Activated CD4-positive, alpha-beta T cell treated with anti-CD3 and anti-CD28 coated beads for 36 hours (primary cell): ENCODE results near the gene CEP76. TPM values are rescaled to one million over a fixed set of nuclear protein-coding genes. Genes with fewer than 3 reads are reported as not detected.
A peak's percentile ranks its signal among the peaks of the same experiment; 100 is the strongest.
"Not testable (repeated sequence)": the region's sequence is repeated elsewhere in the genome, so short reads cannot be mapped to it uniquely, and the experiment has no call there.

Experiments used
- ATAC-seq: fragments of 200-7000 bp; cut with Tn5 transposase; one replicate; pipeline ENCODE4 v1.10.0; 2021; ENCODE audit warnings: mild to moderate bottlenecking, moderate library complexity
- CTCF ChIA-PET: fragments of 350-600 bp; sonication (Branson Sonifier 250); formaldehyde crosslinking; loops from one replicate; lab custom pipeline; 2021; ENCODE audit warnings: antibody characterized with exemption; lab: Charles Lee
- POLR2A ChIA-PET: fragments of 350-600 bp; sonication (Branson Sonifier 250); formaldehyde crosslinking; loops from one replicate; lab custom pipeline; 2021; ENCODE audit warnings: antibody characterized with exemption, inconsistent platforms; lab: Charles Lee
- DNase-seq: peaks from one replicate; pipeline ENCODE4 v3.0.0-alpha.2; 2020
- H3K27ac Mint-ChIP-seq: one replicate; pipeline ENCODE4 v1.8.0; 2021; ENCODE audit warnings: mixed read lengths
- H3K27me3 Mint-ChIP-seq: one replicate; pipeline ENCODE4 v1.8.0; 2021; ENCODE audit warnings: mixed read lengths
- H3K36me3 Mint-ChIP-seq: one replicate; pipeline ENCODE4 v1.8.0; 2021; ENCODE audit warnings: low read depth, mixed read lengths
- H3K4me1 Mint-ChIP-seq: one replicate; pipeline ENCODE4 v1.8.0; 2021; ENCODE audit warnings: mixed read lengths
- H3K4me3 Mint-ChIP-seq: one replicate; pipeline ENCODE4 v1.8.0; 2021; ENCODE audit warnings: mild to moderate bottlenecking, moderate library complexity, mixed read lengths
- H3K9me3 Mint-ChIP-seq: one replicate; pipeline ENCODE4 v1.8.0; 2021; ENCODE audit warnings: low read depth, mixed read lengths
- intact Hi-C, 2 experiments: fragments of 100-400 bp; cut with DNase I in 1 of 2; cut with micrococcal nuclease in 1 of 2; formaldehyde crosslinking; loops; one replicate each; pipeline versions ENCODE4 v1.14.2 to v1.15.1; 2022 to 2024; cut with DNase I, micrococcal nuclease
- total RNA-seq, 2 experiments: library from RNA; stranded (reverse); gene quantifications; one replicate each; pipeline ENCODE4 v1.2.3, GENCODE V29; 2021

CEP76 gene
- total RNA-seq, 2 experiments from 2014 or later, result 12.5 to 13.9 TPM

DNA sequence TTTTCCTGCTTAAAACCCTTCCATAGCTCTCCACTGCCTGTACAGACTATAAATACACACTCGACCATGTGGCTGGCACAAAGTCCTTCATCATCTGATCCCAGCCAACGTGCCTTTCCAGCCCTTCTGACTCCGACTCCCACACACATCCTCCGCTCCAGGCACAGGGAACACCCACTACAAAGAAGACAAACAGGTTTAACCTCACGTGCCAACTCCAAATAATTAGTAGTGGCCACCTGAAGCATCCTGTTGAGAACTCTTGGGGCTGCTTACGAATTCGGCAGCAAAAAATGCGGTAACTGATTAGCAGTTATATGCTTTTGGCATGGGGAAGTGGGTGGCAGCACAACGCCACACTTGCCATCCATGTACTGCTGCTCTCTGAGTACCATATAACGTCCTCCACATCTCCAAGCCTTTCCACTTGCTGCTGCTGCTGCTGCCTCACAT lies 56.7 kb downstream of the CEP76 start:
- peaks cover 13% of the 10 kb centered on the region for H3K27me3 Mint-ChIP-seq
- intact Hi-C loops, result no loop called here

DNA sequence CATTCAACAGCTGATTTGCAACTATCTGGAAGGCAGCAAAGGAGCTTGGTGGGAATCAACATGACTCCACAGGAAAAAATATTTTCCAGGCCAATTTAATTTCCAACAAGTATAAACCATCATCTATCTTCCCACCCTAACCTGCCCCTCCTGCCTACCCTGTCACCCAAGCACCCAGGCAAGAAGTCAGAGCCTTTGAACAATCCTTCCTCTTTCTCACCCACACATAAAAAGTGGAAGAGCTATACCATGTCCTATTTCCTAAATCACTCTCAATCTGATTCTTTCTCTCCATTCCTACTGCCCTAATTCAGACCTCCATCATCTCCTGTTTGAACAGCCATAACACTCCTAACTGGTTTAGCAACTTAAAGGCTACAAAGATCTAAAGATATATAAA lies 57.3 kb downstream of the CEP76 start:
- Mint-ChIP-seq H3K9me3 (no peaks in the 10 kb centered on the region), H3K27me3 (peaks cover 18% of the 10 kb centered on the region), H3K27ac (no peak overlapping the region), H3K4me3 (no peak overlapping the region), H3K36me3 (no peaks in the 10 kb centered on the region), H3K4me1 (no peaks in the 10 kb centered on the region)
- intact Hi-C loops, result no loop called here
- DNase-seq (no peak), ATAC-seq (no peak)
- ChIA-PET CTCF (interaction anchor here (0.7 kb wide), 1 partner anchor 15 kb away, joined by 3 read pairs; no protein-coding TSS in a partner anchor), POLR2A (interaction anchor here (0.6 kb wide), 1 partner anchor 251 kb away, joined by 4 read pairs; no protein-coding TSS in a partner anchor)

More for the DNA sequence above, 56.7 kb downstream of the CEP76 start:
- ATAC-seq (no peak), DNase-seq (no peak)
- Mint-ChIP-seq H3K4me3 (no peak overlapping the region), H3K9me3 (no peaks in the 10 kb centered on the region), H3K4me1 (no peaks in the 10 kb centered on the region), H3K36me3 (no peaks in the 10 kb centered on the region), H3K27ac (no peak overlapping the region)
- ChIA-PET CTCF (interaction anchor here (0.7 kb wide), 1 partner anchor 15 kb away, joined by 3 read pairs; no protein-coding TSS in a partner anchor), POLR2A (no interaction called here)

DNA sequence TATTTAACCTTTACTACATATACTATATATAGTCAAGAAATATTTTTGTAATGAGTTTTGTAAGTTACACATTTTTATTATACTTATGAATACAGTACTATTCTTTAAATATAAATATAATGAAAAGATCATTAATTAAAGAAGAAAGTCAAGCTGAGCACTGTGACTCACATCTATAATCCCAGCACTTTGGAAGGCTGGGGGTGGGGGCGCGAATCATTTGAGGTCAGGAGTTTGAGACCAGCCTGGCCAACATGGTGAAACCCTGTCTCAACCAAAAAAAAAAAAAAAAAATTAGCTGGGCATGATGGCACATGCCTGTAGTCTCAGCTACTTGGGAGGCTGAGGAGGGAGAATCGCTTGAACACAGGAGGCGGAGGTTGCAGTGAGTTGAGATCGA lies 58.8 kb downstream of the CEP76 start:
- CTCF ChIA-PET, result interaction anchor here (0.6 to 1.5 kb wide), 2 partner anchors 15 to 125 kb away, joined by 3 read pairs; no protein-coding TSS in a partner anchor
- POLR2A ChIA-PET, H3K4me1 Mint-ChIP-seq: not testable (repeated sequence)

GRCh38 chr18:12640881-12641200 lies 61.7 kb downstream of the CEP76 start:
- H3K9me3 Mint-ChIP-seq, result no peaks in the 10 kb centered on the region
- no peak overlapping the region for H3K27ac Mint-ChIP-seq
- H3K4me3 Mint-ChIP-seq, result no peak overlapping the region
- ATAC-seq (no peak), DNase-seq (no peak)
- ChIA-PET CTCF (no interaction called here), POLR2A (no interaction called here)
- peaks cover 3% of the 10 kb centered on the region for H3K4me1 Mint-ChIP-seq
- intact Hi-C loops, result no loop called here
- H3K36me3 Mint-ChIP-seq, result no peaks in the 10 kb centered on the region
- H3K27me3 Mint-ChIP-seq, result peaks cover 17% of the 10 kb centered on the region

More for the DNA sequence above, 58.8 kb downstream of the CEP76 start:
- H3K4me3 Mint-ChIP-seq, H3K36me3 Mint-ChIP-seq, ATAC-seq, H3K9me3 Mint-ChIP-seq, H3K27ac Mint-ChIP-seq, DNase-seq, intact Hi-C loops: not testable (repeated sequence)
- H3K27me3 Mint-ChIP-seq, result peaks cover 18% of the 10 kb centered on the region

GRCh38 chr18:12639990-12640880 lies 62.3 kb downstream of the CEP76 start:
- Mint-ChIP-seq H3K4me1 (peaks cover 3% of the 10 kb centered on the region), H3K4me3 (no peak overlapping the region), H3K27ac (no peak overlapping the region), H3K9me3 (no peaks in the 10 kb centered on the region), H3K27me3 (peaks cover 14% of the 10 kb centered on the region), H3K36me3 (no peaks in the 10 kb centered on the region)
- ChIA-PET CTCF (interaction anchor here (0.5 kb wide), 1 partner anchor 43 kb away, joined by 3 read pairs; no protein-coding TSS in a partner anchor), POLR2A (no interaction called here)
- DNase-seq (no peak), ATAC-seq (peak; percentile 51)
- intact Hi-C loops, result no loop called here

- ATAC-seq (no peak), DNase-seq (no peak)
- peaks cover 13% of the 10 kb centered on the region for H3K27me3 Mint-ChIP-seq
- ChIA-PET POLR2A (no interaction called here), CTCF (no interaction called here)
- no peaks in the 10 kb centered on the region for H3K36me3 Mint-ChIP-seq
- no peak overlapping the region for H3K27ac Mint-ChIP-seq
- H3K4me1 Mint-ChIP-seq, result peaks cover 3% of the 10 kb centered on the region
- intact Hi-C loops, result no loop called here
- no peaks in the 10 kb centered on the region for H3K9me3 Mint-ChIP-seq
- no peak overlapping the region for H3K4me3 Mint-ChIP-seq
These were observed 63.8 kb downstream of the CEP76 start for GRCh38 chr18:12638644-12639124.

DNA sequence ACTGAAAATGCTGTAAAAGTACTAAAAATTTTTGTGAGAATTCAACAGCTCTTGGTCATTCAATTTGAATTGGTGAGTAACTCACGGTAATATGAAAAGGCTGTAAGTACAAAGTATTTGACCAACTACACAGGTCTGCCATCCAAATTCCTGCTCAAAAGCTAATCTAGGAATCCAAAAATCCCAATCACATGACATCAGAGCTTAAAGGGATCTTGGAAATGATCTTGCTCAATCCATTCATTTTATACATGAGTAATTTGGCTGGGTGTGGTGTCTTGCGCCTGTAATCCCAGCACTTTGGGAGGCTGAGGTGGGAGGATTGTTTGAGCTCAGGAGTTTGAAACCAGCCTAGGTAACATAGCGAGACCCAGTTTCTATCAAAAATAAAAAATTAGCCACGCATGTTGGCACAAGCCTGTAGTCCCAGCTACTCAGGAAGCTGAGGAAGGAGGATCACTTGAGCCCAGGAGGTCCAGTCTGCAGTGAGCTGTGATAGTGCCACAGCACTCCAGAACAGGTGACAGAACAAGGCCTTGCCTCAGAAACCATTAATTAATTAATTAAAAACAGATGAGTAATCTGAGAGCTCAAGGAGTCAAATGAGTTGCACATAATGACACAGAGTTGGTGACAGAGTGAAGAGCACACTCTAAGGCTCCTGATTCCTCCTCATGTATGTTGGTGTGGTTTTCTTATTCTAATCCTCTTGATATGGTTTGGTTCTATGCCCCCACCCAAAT lies 64.5 kb downstream of the CEP76 start:
- ChIA-PET POLR2A (interaction anchor here (0.6 kb wide), 1 partner anchor 166 kb away, joined by 3 read pairs; no protein-coding TSS in a partner anchor), CTCF (interaction anchor here (0.5 to 0.6 kb wide), 2 partner anchors 11 to 622 kb away, joined by 3 read pairs; no protein-coding TSS in a partner anchor)
- ATAC-seq (no peak), DNase-seq (no peak)
- peaks cover 13% of the 10 kb centered on the region for H3K27me3 Mint-ChIP-seq
- no peaks in the 10 kb centered on the region for H3K36me3 Mint-ChIP-seq
- intact Hi-C loops, result no loop called here
- no peak overlapping the region for H3K27ac Mint-ChIP-seq
- H3K4me1 Mint-ChIP-seq, result peaks cover 3% of the 10 kb centered on the region
- H3K9me3 Mint-ChIP-seq, result no peaks in the 10 kb centered on the region
- no peak overlapping the region for H3K4me3 Mint-ChIP-seq

DNA sequence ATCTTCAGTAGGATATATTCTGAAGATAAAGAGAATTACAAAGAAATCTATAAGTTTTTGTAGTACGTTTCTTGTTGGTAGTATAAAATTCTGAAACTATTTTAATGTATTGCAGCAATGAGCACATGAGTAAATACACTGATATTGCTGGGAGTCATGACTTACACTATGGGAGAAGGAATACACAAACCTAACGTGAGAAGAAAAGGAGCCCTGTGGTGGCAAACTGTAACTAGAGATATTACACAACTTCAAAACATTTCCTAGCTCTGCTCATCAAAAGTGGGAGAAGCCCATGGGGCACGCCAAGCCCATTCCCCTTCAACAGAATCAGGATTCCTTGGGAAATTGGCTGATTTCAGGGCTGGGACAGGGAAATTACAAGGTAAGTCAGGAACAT lies 65.1 kb downstream of the CEP76 start:
- H3K9me3 Mint-ChIP-seq, result no peaks in the 10 kb centered on the region
- peaks cover 10% of the 10 kb centered on the region for H3K27me3 Mint-ChIP-seq
- CTCF ChIA-PET, result interaction anchor here (0.5 kb wide), 1 partner anchor 622 kb away, joined by 3 read pairs; no protein-coding TSS in a partner anchor
- H3K4me3 Mint-ChIP-seq, result no peak overlapping the region
- H3K27ac Mint-ChIP-seq, result no peak overlapping the region
- peaks cover 3% of the 10 kb centered on the region for H3K4me1 Mint-ChIP-seq
- no peaks in the 10 kb centered on the region for H3K36me3 Mint-ChIP-seq
- POLR2A ChIA-PET, result interaction anchor here (0.6 kb wide), 1 partner anchor 165 kb away, joined by 3 read pairs; no protein-coding TSS in a partner anchor
- DNase-seq, result no peak
- no peak for ATAC-seq
- intact Hi-C loops, result no loop called here

- H3K36me3 Mint-ChIP-seq, result no peaks in the 10 kb centered on the region
- H3K27ac Mint-ChIP-seq, result no peak overlapping the region
- H3K9me3 Mint-ChIP-seq, result no peaks in the 10 kb centered on the region
- CTCF ChIA-PET, result no interaction called here
- no peaks in the 10 kb centered on the region for H3K27me3 Mint-ChIP-seq
- H3K4me3 Mint-ChIP-seq, result no peak overlapping the region
- POLR2A ChIA-PET, result no interaction called here
- peaks cover 3% of the 10 kb centered on the region for H3K4me1 Mint-ChIP-seq
- intact Hi-C loops, result no loop called here
- DNase-seq (no peak), ATAC-seq (no peak)
These were observed 70.6 kb downstream of the CEP76 start for GRCh38 chr18:12631831-12632477.

GRCh38 chr18:12630136-12630535 lies 72.4 kb downstream of the CEP76 start:
- no peak for ATAC-seq
- no peak overlapping the region for H3K4me3 Mint-ChIP-seq
- CTCF ChIA-PET, result interaction anchor here (0.6 to 1.6 kb wide), 5 partner anchors 9 to 156 kb away, joined by 3 to 4 read pairs (median 3); no protein-coding TSS in a partner anchor
- H3K9me3 Mint-ChIP-seq, result no peaks in the 10 kb centered on the region
- no peaks in the 10 kb centered on the region for H3K27me3 Mint-ChIP-seq
- POLR2A ChIA-PET, result no interaction called here
- H3K4me1 Mint-ChIP-seq, result no peaks in the 10 kb centered on the region
- H3K36me3 Mint-ChIP-seq, result no peaks in the 10 kb centered on the region
- intact Hi-C loops, result no loop called here
- no peak overlapping the region for H3K27ac Mint-ChIP-seq
- no peak for DNase-seq
